ENCODE results near the gene CFAP53. TPM values are rescaled to one million over a fixed set of nuclear protein-coding genes. Genes with fewer than 3 reads are reported as not detected.

The CFAP53 gene
- total RNA-seq, 1 donor from 2014 or later = 0.17 TPM

- peaks cover 4% of the 10 kb centered on the region for H3K9me3 Mint-ChIP-seq (ENCODE audit: low read depth)
- TF ChIP-seq, protein P1, sequence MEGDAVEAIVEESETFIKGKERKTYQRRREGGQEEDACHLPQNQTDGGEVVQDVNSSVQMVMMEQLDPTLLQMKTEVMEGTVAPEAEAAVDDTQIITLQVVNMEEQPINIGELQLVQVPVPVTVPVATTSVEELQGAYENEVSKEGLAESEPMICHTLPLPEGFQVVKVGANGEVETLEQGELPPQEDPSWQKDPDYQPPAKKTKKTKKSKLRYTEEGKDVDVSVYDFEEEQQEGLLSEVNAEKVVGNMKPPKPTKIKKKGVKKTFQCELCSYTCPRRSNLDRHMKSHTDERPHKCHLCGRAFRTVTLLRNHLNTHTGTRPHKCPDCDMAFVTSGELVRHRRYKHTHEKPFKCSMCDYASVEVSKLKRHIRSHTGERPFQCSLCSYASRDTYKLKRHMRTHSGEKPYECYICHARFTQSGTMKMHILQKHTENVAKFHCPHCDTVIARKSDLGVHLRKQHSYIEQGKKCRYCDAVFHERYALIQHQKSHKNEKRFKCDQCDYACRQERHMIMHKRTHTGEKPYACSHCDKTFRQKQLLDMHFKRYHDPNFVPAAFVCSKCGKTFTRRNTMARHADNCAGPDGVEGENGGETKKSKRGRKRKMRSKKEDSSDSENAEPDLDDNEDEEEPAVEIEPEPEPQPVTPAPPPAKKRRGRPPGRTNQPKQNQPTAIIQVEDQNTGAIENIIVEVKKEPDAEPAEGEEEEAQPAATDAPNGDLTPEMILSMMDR (IDR thresholded peaks at IDR 0.05) = no peak
- H3K4me1 Mint-ChIP-seq (ENCODE audit: low read depth) = peaks cover 16% of the 10 kb centered on the region
- H3K27me3 Mint-ChIP-seq (ENCODE audit: low read depth) = peaks cover 29% of the 10 kb centered on the region
- H3K27ac Mint-ChIP-seq (ENCODE audit: unreplicated experiment) = no peak overlapping the region
- no peaks in the 10 kb centered on the region for H3K36me3 Mint-ChIP-seq (ENCODE audit: low read depth)
- no peak for DNase-seq (ENCODE audit: low spot score)
- peak overlapping the region; percentile 87 for H3K4me3 Mint-ChIP-seq (ENCODE audit: unreplicated experiment)
Measured at GRCh38 chr18:50307400-50307737, 41.1 kb upstream of the CFAP53 start.

DNA sequence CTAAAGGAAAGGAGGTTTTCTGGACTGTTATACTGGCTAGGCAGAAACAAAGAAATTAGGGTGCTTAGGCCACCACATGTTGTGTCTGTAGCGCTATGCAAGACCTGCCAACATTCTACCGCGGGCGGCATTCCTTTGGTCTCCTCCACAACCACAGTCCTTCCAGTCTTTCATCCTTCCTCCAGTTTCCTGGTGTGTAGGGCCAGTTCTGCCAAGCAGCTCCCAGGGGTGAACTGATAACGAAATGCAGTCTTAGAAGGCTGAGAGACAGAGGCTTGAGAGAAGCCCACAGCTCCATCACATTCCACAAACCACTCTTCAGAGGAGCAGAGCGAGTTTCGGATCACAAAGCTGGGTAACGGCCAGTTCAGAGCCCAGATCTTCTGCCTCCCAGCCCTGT is 40.6 kb upstream of the CFAP53 start:
- H3K4me3 Mint-ChIP-seq (ENCODE audit: unreplicated experiment) = peak overlapping the region; percentile 87
- no peak for DNase-seq (ENCODE audit: low spot score)

GRCh38 chr18:50301074-50301473 is 34.8 kb upstream of the CFAP53 start:
- Mint-ChIP-seq H3K36me3 (ENCODE audit: low read depth) (no peaks in the 10 kb centered on the region), H3K4me3 (ENCODE audit: unreplicated experiment) (no peak overlapping the region), H3K9me3 (ENCODE audit: low read depth) (peaks cover 4% of the 10 kb centered on the region), H3K27ac (ENCODE audit: unreplicated experiment) (no peak overlapping the region), H3K4me1 (ENCODE audit: low read depth) (peaks cover 5% of the 10 kb centered on the region), H3K27me3 (ENCODE audit: low read depth) (peaks cover 50% of the 10 kb centered on the region)
- no peak for DNase-seq (ENCODE audit: low spot score)
- TF ChIP-seq, protein P1 (IDR thresholded peaks at IDR 0.05) = no peak

More for the DNA sequence above, 40.6 kb upstream of the CFAP53 start:
- Mint-ChIP-seq H3K9me3 (ENCODE audit: low read depth) (peaks cover 4% of the 10 kb centered on the region), H3K36me3 (ENCODE audit: low read depth) (no peaks in the 10 kb centered on the region), H3K27ac (ENCODE audit: unreplicated experiment) (no peak overlapping the region), H3K4me1 (ENCODE audit: low read depth) (peaks cover 16% of the 10 kb centered on the region), H3K27me3 (ENCODE audit: low read depth) (peaks cover 30% of the 10 kb centered on the region)
- TF ChIP-seq, protein P1 (IDR thresholded peaks at IDR 0.05) = no peak

GRCh38 chr18:50299626-50300388 is 33.5 kb upstream of the CFAP53 start:
- Mint-ChIP-seq H3K27me3 (ENCODE audit: low read depth) (peaks cover 49% of the 10 kb centered on the region), H3K27ac (ENCODE audit: unreplicated experiment) (no peak overlapping the region), H3K36me3 (ENCODE audit: low read depth) (no peaks in the 10 kb centered on the region), H3K9me3 (ENCODE audit: low read depth) (no peaks in the 10 kb centered on the region), H3K4me3 (ENCODE audit: unreplicated experiment) (no peak overlapping the region), H3K4me1 (ENCODE audit: low read depth) (peaks cover 5% of the 10 kb centered on the region)
- DNase-seq (ENCODE audit: low spot score) = no peak
- TF ChIP-seq, protein P1 (IDR thresholded peaks at IDR 0.05) = no peak

DNA sequence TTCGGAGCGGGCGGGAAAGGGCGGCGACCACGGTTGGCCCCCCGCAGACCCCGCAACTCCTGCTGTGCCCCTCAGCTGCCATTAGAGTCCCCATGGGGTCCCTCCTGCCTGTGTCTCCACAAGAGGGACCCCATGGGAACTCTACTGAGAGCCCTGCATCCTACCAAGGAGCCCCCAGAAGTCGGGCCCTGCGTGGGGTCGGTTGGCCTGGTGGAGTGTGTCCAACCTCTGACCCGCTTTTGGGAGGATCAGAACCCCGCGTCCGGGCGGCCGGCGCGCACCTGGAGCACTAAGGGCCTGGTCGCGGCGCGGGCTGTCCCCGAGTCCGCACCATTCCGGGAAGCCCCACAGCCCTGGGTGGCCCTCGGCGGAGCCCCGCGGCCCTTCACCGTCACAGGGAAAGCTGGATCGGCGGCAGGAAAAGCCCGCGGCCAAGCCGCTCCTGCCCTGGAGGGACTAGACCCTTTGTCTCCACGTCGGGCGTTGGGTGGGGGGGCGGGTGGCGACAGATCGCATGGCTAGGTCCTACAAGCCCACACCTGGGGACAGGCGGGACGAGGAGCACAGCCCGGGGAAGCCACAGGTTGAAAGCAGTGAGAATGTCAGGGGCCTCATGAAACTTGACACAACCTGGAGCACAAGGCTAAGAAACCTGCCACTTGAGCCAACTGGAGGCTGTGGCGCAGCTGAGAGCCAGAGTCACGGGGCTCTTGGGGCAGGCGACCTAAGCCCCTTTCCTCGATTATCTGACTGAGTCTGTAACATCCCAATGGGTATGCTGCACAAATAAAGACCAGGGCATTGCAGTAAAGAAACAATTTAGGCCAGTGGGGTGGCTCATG is 32.4 kb upstream of the CFAP53 start:
- Mint-ChIP-seq H3K36me3 (ENCODE audit: low read depth) (no peaks in the 10 kb centered on the region), H3K27me3 (ENCODE audit: low read depth) (peaks cover 48% of the 10 kb centered on the region), H3K9me3 (ENCODE audit: low read depth) (no peaks in the 10 kb centered on the region), H3K4me3 (ENCODE audit: unreplicated experiment) (peak overlapping the region; percentile 74), H3K27ac (ENCODE audit: unreplicated experiment) (no peak overlapping the region), H3K4me1 (ENCODE audit: low read depth) (peaks cover 5% of the 10 kb centered on the region)
- peak; percentile 81 for DNase-seq (ENCODE audit: low spot score)
- TF ChIP-seq, protein P1 (IDR thresholded peaks at IDR 0.05) = no peak
